Breast epithelium (tissue), 3 donors: ENCODE data around the gene TIMM44.

Source experiments
- POLR2A ChIP-seq: fragments of 450-650 bp; IDR thresholded peaks from one replicate; pipeline ENCODE4 v1.6.1; 2016; ENCODE audit warnings: antibody characterized with exemption, mild to moderate bottlenecking, moderate library complexity
- POLR2AphosphoS5 ChIP-seq, 3 donors: sonication (generic); formaldehyde crosslinking; IDR thresholded peaks; one replicate each; pipeline ENCODE4 v1.6.1; 2017; ENCODE audit warnings: antibody characterized with exemption in 3 of 3
- TF ChIP-seq, protein P1 (sequence below), 3 donors: fragments of 450-650 bp; IDR thresholded peaks; one replicate each; pipeline ENCODE4 v1.5.1; 2016 to 2017; ENCODE audit warnings: antibody characterized with exemption in 3 of 3, mild to moderate bottlenecking in 3 of 3, moderate library complexity in 3 of 3

DNA sequence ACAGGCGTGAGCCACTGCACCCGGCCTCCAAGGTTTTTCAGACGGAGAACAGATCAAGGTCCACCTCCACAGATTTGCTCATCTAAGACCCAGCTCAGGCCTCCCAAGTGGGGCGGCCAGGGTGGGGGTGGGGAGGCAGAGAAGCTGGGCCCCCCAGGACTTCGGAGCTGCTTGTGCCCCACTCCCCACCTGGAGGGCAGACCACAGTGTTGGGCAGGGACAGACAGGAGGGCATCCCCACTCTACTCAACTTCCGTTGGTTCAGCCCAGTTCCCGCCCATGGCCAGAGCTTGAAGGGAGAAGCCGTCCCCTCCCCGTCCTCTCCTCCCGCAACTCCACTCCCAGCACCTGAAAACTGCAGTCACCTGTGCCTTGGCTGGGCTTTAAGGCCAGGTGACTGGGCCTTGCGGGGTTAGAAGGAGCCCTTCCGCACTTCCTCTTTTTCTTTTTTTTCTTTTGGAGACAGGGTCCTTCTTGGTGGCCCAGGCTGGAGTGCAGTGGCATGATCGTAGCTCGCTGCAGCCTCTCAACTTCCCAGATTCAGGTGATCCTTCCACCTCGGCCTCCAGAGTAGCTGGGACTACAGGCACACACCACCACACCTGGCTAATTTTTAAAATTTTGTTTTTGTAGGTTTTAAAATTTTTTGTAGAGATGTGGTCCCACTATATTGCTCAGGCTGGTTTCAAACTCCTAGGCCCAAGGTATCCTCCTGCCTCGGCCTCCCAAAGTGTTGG, 55.9 kb downstream of the TIMM44 start:
- TF ChIP-seq POLR2AphosphoS5 (IDR thresholded peaks at IDR 0.05) (no peak), POLR2A (no peak)
- TF ChIP-seq, protein P1, sequence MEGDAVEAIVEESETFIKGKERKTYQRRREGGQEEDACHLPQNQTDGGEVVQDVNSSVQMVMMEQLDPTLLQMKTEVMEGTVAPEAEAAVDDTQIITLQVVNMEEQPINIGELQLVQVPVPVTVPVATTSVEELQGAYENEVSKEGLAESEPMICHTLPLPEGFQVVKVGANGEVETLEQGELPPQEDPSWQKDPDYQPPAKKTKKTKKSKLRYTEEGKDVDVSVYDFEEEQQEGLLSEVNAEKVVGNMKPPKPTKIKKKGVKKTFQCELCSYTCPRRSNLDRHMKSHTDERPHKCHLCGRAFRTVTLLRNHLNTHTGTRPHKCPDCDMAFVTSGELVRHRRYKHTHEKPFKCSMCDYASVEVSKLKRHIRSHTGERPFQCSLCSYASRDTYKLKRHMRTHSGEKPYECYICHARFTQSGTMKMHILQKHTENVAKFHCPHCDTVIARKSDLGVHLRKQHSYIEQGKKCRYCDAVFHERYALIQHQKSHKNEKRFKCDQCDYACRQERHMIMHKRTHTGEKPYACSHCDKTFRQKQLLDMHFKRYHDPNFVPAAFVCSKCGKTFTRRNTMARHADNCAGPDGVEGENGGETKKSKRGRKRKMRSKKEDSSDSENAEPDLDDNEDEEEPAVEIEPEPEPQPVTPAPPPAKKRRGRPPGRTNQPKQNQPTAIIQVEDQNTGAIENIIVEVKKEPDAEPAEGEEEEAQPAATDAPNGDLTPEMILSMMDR (IDR thresholded peaks at IDR 0.05), result no peak
